Right renal cortex interstitium (tissue), 3 donors: ENCODE results near the gene DNM2. TPM values are rescaled to one million over a fixed set of nuclear protein-coding genes. Genes with fewer than 3 reads are reported as not detected.
"Not testable (repeated sequence)": the region's sequence is repeated elsewhere in the genome, so short reads cannot be mapped to it uniquely, and the experiment has no call there.

ENCODE experiments used
- DNase-seq, 3 donors: peaks; one replicate each; pipeline ENCODE4 v3.0.0-alpha.2; 2013; ENCODE audit warnings: low read depth in 3 of 3, low spot score in 2 of 3
- polyA plus RNA-seq, 3 donors: library from polyadenylated mRNA; unstranded; fragments of 120-200 nt; gene quantifications; one replicate each; pipeline ENCODE4 v1.2.1, GENCODE V29; 2013; ENCODE audit not compliant: insufficient read length in 3 of 3

The DNM2 gene
- 100 to 1,000 TPM; 119 to 129 (median 126) TPM for polyA plus RNA-seq

DNA sequence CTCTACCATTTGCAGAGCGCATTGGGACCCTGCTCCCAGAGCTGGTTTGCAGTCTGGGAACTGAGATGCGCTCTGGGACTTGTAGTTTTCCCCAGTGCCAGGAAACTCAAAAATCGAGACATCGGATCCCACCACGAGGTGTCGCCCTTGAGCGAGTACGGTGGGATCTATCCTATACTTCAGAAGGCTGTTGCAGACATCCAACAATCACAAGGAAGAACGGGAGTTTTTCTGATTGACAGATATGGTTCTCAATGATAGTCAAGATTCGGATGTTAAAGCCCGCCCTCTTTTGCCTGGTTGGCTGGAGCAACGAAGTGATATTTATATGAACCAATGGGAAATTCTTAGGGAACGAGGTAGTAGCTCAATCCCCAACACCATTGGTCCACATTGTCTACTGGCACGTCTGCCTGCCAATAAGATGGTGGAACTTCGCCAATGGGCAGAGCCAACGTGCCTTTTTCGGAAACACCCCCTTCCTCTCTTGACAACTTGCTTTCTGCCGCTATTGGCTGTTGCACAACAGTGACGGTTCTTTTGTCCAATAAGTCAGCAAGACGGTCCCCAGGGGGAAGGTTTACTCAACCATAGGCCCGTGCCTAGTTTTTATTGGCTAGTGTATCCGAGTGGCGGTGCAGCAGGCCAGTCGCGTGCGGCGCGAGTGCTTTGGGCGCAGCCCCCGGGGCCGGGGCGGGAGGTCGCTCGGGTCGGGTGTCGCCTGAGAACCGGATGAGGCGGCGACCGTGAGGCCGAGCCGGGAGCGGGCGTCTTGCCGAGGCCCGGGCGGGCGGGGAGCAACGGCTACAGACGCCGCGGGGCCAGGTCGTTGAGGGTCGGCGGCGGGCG, at the start of gene DNM2:
DNM2 (plus strand) TSS at position 724 of the 849 bp plus-strand sequence. CDS start 164 bp downstream, outside the sequence.
- peak; percentile 100 for DNase-seq

DNA sequence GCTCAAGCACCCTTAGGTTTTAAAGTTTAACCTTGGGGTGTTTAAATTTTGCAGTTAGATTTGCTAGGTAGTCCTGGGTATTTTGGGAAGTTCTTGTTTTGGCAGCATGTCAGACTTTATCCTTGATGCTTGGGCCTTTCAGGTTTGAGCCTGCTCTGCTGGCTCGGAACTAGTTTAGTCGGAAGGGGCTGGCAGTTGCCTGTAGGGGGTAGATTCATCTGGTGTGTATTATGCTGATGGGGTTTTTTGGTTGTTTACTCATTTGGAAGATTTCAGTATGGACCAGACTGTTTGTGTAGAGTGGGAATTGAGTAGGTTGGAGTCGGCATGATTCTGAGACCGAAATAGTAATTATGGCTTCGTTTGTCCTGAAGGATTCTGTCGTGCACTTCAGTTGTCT, 48.6 kb upstream of the DNM2 start:
- no peak for DNase-seq

DNA sequence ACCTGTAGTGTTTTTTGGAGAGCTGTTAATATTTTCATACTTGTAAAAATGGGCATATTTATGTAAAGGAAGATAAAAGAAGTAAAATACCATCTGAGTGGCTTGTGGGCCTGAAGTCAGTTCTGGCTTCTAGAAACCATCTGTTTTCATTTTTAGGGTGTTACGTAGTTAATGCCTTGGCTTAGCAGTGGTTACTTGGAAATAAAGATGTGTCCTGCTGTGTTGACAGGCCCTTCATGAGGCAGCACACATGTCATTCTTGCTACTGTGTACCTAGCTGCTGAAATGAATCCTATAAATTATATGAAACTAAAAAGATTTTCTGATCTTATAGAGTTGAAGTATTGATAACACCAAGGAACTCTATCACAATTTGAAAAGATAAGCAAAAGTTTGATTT, 47.7 kb upstream of the DNM2 start:
- DNase-seq, result no peak

DNA sequence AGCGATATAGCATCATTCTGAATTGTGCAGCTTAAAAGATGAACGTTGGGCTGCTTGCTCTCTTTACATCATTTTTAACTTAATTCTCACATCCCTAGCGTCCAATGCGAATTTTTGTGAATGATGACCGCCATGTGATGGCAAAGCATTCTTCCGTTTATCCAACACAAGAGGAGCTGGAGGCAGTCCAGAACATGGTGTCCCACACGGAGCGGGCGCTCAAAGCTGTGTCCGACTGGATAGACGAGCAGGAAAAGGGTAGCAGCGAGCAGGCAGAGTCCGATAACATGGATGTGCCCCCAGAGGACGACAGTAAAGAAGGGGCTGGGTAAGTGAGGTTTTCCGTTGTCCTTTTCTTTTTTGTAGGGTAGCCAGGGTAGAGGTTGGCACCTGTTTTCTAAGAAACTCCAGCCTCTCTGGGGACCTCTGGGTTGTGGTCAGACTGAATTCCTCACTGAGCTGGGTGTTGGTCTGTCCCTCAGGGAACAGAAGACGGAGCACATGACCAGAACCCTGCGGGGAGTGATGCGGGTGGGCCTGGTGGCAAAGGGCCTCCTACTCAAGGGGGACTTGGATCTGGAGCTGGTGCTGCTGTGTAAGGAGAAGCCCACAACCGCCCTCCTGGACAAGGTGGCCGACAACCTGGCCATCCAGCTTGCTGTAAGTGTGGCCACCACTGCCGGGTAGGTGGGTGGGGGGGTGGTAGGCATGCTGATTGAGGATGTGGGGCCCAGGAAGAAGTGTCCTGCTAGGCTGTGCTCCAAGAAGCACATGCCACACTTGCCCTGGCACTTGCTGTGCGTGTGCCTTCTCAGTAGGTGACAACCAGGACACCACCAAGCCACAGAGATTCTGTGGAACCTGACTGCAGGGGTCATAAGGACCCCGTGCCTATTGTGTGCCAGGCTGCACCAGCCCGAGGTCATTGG, 46.7 kb upstream of the DNM2 start:
- no peak for DNase-seq

DNA sequence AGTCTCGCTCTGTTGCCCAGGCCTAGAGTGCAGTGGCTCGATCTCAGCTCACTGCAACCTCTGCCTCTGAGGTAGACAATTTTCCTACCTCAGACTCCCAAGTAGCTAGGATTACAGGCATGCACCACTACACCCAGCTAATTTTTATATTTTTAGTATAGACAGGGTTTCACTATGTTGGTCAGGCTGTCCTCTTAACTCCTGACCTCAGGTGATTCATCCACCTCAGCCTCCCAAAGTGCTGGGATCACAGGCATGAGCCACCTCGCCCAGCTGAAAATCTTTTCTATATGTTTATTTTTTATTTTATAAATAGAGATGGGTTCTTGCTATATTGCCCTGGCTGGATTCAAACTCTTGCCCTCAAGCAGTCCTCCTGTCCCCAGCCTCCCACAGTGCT, 46.0 kb upstream of the DNM2 start:
- DNase-seq, result not testable (repeated sequence)

DNA sequence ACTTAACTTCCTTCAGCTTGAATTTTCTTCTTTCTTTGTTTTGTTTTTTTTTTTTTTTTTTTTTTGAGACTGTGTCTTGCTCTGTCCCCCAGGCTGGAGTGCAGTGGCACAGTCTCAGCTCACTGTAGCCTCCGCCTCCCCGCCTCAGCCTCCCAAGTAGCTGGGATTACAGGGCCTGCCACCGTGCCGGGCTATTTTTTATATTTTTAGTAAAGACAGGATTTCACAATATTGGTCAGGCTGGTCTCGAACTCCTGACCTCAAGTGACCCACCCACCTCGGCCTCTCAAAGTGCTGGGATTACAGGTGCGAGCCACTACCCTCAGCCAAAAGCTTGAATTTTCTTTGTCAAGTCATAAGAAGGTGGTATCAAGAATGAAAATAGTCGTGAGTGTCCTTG, 42.7 kb upstream of the DNM2 start:
- DNase-seq, result not testable (repeated sequence)

DNA sequence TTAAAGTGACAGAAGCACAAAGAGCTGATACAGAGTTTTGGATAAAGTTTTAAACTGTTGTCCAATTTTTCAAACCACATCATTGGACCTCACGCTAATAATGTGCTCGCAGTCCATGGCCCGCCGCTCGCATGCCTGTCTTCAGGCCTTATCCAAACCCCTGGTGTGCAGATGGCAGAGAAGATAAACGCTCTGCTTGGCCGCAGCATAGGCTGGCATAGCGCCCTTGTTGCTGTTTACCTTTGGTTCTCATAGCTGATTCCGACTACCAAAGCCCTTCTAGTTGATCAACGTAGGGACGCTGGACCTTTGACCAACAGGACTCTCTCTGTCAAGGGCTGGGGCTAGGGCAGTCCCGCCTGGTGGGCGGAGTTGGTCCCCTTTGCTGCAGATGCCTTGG, 40.1 kb upstream of the DNM2 start:
- DNase-seq, result no peak

DNA sequence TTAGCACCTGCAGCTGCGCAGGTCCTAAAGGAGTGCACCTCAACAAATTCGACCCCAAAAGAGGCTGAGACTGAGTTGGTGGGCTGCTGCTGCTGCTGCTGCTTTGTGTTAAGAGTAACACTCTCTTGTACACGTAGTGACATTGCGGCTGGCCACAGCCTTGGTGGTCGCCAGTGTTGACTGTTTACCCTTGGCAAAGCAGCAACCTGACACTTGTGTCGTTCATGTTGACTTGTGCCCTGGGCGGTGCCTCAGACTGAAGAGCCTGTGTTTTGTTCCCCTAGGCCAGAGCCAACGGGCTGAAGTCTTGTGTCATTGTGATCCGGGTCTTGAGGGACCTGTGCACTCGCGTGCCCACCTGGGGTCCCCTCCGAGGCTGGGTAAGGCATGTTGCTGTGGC, 39.1 kb upstream of the DNM2 start:
- DNase-seq, result no peak

DNA sequence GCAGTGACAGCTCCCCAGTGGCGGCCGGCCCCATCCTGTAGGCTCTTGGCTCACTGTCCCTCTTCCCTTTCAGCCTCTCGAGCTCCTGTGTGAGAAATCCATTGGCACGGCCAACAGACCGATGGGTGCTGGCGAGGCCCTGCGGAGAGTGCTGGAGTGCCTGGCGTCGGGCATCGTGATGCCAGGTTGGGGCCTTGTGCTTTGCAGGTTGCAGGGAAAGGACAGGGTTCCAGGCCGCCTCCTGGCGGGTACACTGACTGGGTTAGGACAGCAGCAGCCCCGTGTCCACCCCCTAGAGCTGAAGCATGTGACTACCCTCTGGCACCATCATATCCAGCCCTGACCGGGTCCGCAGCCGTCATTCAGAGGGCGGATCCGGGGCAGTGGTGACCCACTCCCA, 38.1 kb upstream of the DNM2 start:
- DNase-seq, result no peak

DNA sequence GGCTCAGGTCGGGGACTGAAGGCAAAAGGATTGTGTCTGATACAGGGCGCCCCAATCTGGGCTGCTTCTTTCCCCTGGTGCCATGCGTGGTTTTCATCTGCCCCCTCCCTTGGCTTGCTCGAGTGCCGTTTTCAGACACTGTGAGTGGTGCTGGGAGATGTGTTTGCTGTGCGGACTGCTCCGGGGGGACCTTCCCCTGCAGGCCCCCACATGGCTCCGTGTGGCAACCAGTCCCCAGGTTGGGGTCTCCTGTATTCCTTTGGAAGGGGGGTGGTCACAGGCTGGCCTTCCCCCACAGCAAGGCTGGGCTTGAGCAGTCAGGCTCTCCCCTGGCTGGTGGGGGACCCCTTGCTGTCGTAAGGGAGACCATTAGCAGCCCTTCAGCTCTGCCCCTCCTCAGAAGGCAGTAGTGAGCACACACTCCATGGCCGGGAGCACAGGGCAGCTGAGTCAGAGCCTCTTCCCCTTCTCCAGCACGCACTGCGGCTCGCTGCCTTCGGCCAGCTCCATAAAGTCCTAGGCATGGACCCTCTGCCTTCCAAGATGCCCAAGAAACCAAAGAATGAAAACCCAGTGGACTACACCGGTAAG, 37.2 kb upstream of the DNM2 start:
- DNase-seq, result no peak

DNA sequence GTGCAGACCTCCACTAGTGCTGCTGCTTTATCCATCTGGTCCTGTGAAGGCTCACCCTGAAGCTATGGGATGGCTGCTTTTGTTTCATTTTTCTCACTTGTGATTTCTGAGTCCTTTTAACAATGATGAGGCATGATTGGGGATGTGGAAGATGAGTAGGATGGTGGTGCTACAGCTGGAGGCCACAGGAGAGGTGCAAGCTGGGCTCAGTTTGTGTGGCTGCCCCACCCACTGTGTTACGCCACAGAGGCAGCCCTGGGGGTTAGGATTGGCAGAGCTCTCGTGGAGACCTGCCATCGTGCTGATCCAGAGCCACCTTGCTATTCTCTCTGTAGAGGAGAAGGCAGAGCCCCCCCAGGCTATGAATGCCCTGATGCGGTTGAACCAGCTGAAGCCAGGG, 36.2 kb upstream of the DNM2 start:
- DNase-seq, result no peak

DNA sequence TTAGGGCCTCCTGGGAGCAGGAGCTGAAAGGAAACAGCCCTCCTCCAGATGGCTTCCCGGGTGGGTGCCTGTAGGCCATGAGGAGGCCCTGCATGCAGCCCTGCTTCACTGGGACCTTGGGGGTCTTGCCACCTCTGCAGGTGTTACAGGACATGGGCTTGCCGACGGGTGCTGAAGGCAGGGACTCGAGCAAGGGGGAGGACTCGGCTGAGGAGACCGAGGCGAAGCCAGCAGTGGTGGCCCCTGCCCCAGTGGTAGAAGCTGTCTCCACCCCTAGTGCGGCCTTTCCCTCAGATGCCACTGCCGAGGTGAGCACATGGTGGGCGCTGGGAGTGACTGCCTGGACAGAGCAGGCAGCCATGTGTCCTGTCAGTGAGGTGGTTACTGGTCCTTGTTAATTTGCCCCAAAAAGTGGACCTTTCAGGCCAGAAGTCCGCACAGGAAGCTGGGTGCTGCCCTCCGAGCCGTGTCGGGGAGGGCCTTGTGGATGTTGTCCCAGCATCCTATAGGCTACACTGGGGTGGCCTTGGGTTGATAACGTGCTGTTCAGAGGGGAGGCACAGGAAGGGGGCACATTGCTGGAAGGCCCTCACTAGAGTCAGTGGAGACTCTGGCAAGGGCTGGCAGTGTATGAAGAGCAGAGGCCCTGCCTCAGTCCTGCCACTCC, 35.3 kb upstream of the DNM2 start:
- no peak for DNase-seq

DNA sequence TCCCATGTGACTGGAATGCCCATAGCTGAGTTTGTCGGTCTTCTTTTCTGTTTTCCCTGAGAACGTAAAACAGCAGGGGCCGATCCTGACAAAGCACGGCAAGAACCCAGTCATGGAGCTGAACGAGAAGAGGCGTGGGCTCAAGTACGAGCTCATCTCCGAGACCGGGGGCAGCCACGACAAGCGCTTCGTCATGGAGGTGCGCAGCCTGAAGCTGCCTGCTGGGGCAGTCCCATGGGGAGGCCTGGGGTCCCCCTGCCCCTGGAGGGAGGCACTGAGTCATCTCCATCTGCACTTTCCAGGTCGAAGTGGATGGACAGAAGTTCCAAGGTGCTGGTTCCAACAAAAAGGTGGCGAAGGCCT, 34.8 kb upstream of the DNM2 start:
- DNase-seq, result no peak

DNA sequence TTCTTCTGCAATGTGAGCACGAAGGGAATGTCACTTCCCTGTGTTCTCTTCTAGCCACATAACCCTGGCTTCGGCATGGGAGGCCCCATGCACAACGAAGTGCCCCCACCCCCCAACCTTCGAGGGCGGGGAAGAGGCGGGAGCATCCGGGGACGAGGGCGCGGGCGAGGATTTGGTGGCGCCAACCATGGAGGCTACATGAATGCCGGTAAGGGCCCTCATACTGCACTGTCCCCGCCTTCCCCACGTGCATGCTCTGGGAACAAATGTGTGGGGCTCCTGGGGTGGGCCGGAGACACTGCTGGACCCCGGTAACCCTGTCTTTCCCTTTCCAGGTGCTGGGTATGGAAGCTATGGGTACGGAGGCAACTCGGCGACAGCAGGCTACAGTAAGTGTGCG, 34.3 kb upstream of the DNM2 start:
- no peak for DNase-seq

DNA sequence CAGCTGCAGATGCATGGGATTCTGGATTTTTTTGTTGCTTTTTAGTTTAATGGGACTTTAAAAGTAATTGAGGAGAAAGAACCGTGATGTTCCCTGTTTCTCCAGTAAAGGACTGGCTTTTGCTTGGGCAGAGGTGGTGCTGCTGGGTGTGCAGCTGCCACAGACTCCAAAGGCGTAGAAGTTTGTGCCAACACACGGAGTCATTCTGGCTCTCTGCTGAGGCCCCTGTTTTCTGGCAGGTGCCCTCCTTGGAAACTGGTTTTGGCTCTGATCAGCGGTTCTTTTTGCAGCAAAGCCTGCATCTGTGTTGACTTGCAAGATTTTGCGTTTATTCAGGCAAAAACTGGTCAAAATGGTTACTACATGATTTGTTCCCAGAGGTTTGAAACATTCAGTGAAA, 32.7 kb upstream of the DNM2 start:
- DNase-seq, result no peak

DNA sequence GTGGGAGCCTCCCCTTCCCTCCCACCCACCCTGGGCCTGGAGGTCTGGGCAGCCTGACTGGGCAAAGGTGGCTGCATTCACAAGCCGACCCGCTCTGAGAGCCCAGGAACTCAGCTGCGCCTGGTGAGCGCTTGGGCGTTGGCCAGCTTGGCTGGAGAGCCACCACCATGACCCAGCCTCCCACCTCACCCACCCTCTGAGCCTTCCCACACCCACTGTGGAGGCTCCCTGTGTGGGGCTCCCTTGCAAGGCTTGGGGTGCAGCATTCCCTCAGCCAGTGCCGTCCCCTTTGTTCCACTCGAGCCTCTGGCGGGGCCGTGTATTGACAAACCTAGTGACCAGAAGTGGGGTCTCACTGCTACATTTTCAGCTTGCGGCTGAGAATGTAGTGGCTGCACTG, 31.7 kb upstream of the DNM2 start:
- DNase-seq, result no peak

DNA sequence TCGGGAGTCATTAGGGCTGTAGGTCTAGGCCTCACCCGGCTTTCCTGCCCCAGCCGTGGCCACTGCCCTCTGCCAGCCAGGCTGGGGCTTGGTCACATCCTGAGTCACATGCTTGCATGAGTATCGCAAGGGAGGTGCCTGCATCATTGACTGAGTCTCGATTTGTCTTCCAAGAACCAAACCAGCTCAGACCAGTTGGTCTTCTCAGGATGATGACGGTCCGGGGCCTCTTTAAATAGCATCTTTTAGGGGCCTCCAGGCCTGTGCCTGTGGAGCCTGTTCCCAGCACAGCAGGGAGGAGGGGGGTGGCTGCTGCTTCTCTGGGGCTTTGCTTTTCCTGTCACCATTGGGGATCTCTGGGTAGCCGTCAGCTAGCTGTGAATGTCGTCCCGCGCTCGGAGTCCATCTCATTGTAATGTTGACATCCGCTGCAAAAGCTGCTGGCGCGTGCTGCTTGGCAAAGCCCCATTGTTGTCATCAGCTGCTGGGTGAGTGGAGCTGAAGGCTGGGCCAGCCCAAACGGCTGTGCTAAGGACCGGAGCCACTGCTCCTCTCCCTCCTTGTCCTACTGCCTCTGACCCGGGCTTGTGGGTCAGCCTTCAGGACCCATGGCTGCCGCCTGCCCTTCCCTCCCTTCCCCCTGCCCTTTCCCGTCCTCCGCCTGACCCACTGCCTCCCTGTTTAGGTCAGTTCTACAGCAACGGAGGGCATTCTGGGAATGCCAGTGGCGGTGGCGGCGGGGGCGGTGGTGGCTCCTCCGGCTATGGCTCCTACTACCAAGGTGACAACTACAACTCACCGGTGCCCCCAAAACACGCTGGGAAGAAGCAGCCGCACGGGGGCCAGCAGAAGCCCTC, 31.0 kb upstream of the DNM2 start:
- no peak for DNase-seq

DNA sequence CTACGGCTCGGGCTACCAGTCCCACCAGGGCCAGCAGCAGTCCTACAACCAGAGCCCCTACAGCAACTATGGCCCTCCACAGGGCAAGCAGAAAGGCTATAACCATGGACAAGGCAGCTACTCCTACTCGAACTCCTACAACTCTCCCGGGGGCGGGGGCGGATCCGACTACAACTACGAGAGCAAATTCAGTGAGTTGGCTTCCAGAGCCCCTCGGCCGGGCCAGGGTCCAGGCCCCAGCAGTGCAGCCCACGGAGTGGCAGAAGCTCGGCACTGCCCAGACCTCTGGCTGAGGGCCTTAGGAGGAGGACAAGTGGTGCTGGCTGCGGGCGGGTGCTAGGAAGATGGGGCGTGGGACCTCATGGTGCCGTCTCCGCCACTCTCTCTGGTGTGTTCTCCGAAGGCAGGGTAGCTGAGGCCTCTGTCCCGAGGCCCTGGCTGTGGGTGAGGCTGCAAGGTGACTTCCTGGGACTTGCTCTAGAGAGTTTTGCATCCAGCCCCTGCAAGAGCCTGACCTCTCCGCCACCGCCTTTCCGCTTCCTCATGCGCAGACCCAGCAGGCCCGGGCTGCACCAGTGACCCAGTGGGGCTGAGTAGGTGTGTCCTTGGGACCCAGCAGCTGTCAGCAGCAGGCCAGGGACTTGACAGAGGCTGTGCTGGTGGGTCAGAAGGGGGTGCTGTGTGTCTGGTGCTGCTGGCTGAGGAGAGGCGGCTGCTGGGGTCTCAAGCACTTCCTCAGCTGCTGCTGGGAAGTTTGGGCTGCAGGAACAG, 30.2 kb upstream of the DNM2 start:
- no peak for DNase-seq
